ENCODE data around the gene SLC66A1. TPM values are rescaled to one million over a fixed set of nuclear protein-coding genes. Genes with fewer than 3 reads are reported as not detected.

SLC66A1 gene
- total and polyA plus RNA-seq, 2 of the 13 experiments (the other 11 are each of a cell fraction or from before 2014, with no cell fraction given): 15.4 to 18.9 TPM

- intact Hi-C loops (cut with micrococcal nuclease; ENCODE audit: unreplicated experiment): no loop called here
- H3K9me3 ChIP-seq (ENCODE audit: low read length): no peaks in the 10 kb centered on the region
- TF ChIP-seq, protein P1, sequence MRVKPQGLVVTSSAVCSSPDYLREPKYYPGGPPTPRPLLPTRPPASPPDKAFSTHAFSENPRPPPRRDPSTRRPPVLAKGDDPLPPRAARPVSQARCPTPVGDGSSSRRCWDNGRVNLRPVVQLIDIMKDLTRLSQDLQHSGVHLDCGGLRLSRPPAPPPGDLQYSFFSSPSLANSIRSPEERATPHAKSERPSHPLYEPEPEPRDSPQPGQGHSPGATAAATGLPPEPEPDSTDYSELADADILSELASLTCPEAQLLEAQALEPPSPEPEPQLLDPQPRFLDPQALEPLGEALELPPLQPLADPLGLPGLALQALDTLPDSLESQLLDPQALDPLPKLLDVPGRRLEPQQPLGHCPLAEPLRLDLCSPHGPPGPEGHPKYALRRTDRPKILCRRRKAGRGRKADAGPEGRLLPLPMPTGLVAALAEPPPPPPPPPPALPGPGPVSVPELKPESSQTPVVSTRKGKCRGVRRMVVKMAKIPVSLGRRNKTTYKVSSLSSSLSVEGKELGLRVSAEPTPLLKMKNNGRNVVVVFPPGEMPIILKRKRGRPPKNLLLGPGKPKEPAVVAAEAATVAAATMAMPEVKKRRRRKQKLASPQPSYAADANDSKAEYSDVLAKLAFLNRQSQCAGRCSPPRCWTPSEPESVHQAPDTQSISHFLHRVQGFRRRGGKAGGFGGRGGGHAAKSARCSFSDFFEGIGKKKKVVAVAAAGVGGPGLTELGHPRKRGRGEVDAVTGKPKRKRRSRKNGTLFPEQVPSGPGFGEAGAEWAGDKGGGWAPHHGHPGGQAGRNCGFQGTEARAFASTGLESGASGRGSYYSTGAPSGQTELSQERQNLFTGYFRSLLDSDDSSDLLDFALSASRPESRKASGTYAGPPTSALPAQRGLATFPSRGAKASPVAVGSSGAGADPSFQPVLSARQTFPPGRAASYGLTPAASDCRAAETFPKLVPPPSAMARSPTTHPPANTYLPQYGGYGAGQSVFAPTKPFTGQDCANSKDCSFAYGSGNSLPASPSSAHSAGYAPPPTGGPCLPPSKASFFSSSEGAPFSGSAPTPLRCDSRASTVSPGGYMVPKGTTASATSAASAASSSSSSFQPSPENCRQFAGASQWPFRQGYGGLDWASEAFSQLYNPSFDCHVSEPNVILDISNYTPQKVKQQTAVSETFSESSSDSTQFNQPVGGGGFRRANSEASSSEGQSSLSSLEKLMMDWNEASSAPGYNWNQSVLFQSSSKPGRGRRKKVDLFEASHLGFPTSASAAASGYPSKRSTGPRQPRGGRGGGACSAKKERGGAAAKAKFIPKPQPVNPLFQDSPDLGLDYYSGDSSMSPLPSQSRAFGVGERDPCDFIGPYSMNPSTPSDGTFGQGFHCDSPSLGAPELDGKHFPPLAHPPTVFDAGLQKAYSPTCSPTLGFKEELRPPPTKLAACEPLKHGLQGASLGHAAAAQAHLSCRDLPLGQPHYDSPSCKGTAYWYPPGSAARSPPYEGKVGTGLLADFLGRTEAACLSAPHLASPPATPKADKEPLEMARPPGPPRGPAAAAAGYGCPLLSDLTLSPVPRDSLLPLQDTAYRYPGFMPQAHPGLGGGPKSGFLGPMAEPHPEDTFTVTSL (CRISPR knock-in tag; IDR thresholded peaks at IDR 0.05; ENCODE audit: borderline replicate concordance): no peak
- no peak for TF ChIP-seq ZNF282 (IDR thresholded peaks at IDR 0.05; ENCODE audit: partially characterized antibody)
- TF ChIP-seq, protein P2, sequence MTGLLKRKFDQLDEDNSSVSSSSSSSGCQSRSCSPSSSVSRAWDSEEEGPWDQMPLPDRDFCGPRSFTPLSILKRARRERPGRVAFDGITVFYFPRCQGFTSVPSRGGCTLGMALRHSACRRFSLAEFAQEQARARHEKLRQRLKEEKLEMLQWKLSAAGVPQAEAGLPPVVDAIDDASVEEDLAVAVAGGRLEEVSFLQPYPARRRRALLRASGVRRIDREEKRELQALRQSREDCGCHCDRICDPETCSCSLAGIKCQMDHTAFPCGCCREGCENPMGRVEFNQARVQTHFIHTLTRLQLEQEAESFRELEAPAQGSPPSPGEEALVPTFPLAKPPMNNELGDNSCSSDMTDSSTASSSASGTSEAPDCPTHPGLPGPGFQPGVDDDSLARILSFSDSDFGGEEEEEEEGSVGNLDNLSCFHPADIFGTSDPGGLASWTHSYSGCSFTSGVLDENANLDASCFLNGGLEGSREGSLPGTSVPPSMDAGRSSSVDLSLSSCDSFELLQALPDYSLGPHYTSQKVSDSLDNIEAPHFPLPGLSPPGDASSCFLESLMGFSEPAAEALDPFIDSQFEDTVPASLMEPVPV (CRISPR knock-in tag; IDR thresholded peaks at IDR 0.05): no peak
- no peak for TF ChIP-seq PLRG1 (conservative IDR thresholded peaks at IDR 0.05)
- no peak for TF ChIP-seq SIN3B (IDR thresholded peaks at IDR 0.05; ENCODE audit: low read length)
- no peak for TF ChIP-seq ARID3A (IDR thresholded peaks at IDR 0.05; ENCODE audit: low read depth, low read length)
- TF ChIP-seq HNRNPH1 (optimal IDR thresholded peaks at IDR 0.05; ENCODE audit: low read depth, low read length): no peak
- TF ChIP-seq ZNF614 (CRISPR knock-in tag; IDR thresholded peaks at IDR 0.05; ENCODE audit: borderline replicate concordance): no peak
- TF ChIP-seq NR2F2 (IDR thresholded peaks at IDR 0.05; ENCODE audit: borderline replicate concordance, low read depth): no peak
- no peak for TF ChIP-seq CEBPG (CRISPR knock-in tag; IDR thresholded peaks at IDR 0.05)
- no peak for TF ChIP-seq CBX2 (IDR thresholded peaks at IDR 0.05; ENCODE audit: low read depth, low read length)
- TF ChIP-seq CBX2 (CRISPR knock-in tag; IDR thresholded peaks at IDR 0.05; ENCODE audit: low read depth): no peak
- no peak for TF ChIP-seq ZNF333 (CRISPR knock-in tag; IDR thresholded peaks at IDR 0.05; ENCODE audit: borderline replicate concordance)
- no peak for TF ChIP-seq ZNF496 (CRISPR knock-in tag; IDR thresholded peaks at IDR 0.05; ENCODE audit: insufficient replicate concordance)
- TF ChIP-seq ZNF136 (CRISPR knock-in tag; IDR thresholded peaks at IDR 0.05; ENCODE audit: low read depth): no peak
- TF ChIP-seq EZH2 (conservative IDR thresholded peaks at IDR 0.05; ENCODE audit: low read depth, low read length): no peak
- no peak for TF ChIP-seq ZNF484 (CRISPR knock-in tag; IDR thresholded peaks at IDR 0.05; ENCODE audit: borderline replicate concordance, low read depth)
- no peak for TF ChIP-seq ZFP62 (CRISPR knock-in tag; IDR thresholded peaks at IDR 0.05)
- TF ChIP-seq BORCS8-MEF2B (CRISPR knock-in tag; IDR thresholded peaks at IDR 0.05): no peak
These were observed 41.5 kb downstream of the SLC66A1 start for GRCh38 chr1:19353596-19353995.

More at GRCh38 chr1:19353596-19353995, 41.5 kb downstream of the SLC66A1 start:
- 93% methylated on average over 6 of the region's 8 CpGs for WGBS (ENCODE audit: low lambda C conversion rate)
- in situ Hi-C loops (cut with HindIII; ENCODE audit: extremely low pct_ligation_motif_present, low pct_unique_long_range_greater_than_20kb): no loop called here
- H3K9ac ChIP-seq (ENCODE audit: insufficient read depth, low read depth, low read length): no peak overlapping the region
- peaks cover 37 to 73% of the 10 kb centered on the region in 2 experiments for H3K36me3 ChIP-seq (replicated peaks in 1 of 2; ENCODE audit: control insufficient read depth in 1 of 2, insufficient read depth in 2 of 2, low read length in 2 of 2)
- ChIA-PET CTCF (ENCODE audit: low intra/inter-chr PET ratio, low total read pairs) (no interaction called here), POLR2A (no interaction called here)
- no peak overlapping the region for H3K4me2 ChIP-seq (ENCODE audit: low read depth, low read length)
- no TSS peak for BruUV-seq (replicated peaks)
- DNase-seq (ENCODE audit: low spot score): no peak
- H3K27me3 ChIP-seq (ENCODE audit: control insufficient read depth in 1 of 2, insufficient read depth in 2 of 2, low read length in 2 of 2): no peaks in the 10 kb centered on the region
- no peak for FAIRE-seq
- H3K4me1 ChIP-seq (ENCODE audit: insufficient read depth, low read length): no peaks in the 10 kb centered on the region
- ATAC-seq: no peak; the same call in 2 of the 3 replicates
- H2AFZ ChIP-seq (ENCODE audit: low read length): no peak overlapping the region
- no peaks in the 10 kb centered on the region for H4K20me1 ChIP-seq (ENCODE audit: insufficient read depth, low read length)
- H3K4me3 ChIP-seq (replicated peaks in 1 of 3; ENCODE audit: insufficient read depth in 1 of 3, low read depth in 2 of 3, low read length in 3 of 3): no peak overlapping the region
- H3K79me2 ChIP-seq (ENCODE audit: insufficient read depth, low read length): no peaks in the 10 kb centered on the region
- H3K27ac ChIP-seq (ENCODE audit: extremely low read length, insufficient read depth, low read length): no peak overlapping the region

All from HepG2 (cell line).